Measurements from ENCODE around the gene SHMT2.

Gene SHMT2

DNA sequence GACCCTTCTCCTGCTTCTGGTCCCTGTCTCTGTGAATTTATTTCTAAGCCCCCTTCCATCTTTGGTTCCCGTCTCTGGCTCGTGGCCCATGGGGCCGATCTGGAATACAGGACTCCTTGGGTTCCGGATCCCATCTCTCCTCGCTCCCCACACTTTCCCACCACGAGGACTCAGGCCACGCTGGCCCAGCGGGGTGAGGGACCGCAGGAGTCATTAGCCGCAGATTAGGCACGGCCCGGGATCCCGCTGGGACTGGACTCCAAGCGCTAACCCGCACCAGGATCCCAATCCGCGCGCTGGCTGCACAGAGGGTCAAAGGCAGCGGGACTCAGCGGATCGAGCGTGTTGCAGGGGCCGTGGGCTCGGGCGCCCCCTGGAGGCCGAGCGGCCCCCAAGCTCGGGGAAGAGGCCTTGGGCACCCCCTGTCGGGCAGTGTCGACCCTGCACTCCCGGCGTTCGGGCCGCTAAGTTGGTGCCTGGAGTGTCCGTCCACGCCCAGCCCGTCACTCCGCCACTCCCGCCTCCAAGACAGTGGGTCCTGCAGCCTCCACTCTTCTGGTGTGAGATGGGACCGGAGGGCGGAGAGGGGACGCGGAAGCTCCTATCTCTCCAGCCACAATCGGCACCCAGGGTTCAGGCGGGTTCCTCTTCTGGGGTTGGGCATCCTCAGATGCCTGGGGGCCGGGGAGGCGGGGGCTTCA is 9.5 kb downstream of the SHMT2 start:
- peak; percentile 64 for DNase-seq (ENCODE audit: low read depth, low spot score)

DNA sequence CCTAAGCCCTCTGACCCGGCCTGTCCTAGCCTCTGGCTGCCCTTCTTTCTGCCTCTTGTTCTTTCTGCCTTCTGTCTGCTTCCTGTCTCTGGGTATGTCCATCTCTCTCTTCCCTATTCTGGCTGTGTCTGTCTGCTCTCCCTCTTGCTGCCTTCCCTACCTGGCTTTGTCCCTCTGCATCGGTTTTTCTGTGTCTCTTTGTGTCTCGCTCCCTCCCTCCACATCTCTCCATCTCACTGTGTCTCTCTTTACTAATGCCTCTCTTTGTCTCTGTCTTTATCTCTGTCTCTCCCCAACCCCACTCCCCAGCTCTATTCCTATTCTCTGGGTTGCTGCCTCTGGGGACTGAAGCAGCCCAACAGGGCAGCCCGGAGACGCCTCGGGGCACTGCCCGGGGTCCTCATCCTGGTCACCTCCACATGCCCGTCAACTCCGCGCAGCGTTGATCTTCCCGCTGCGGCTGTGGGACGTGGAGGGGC is 10.1 kb downstream of the SHMT2 start:
- DNase-seq (ENCODE audit: low read depth, low spot score), result no peak

DNA sequence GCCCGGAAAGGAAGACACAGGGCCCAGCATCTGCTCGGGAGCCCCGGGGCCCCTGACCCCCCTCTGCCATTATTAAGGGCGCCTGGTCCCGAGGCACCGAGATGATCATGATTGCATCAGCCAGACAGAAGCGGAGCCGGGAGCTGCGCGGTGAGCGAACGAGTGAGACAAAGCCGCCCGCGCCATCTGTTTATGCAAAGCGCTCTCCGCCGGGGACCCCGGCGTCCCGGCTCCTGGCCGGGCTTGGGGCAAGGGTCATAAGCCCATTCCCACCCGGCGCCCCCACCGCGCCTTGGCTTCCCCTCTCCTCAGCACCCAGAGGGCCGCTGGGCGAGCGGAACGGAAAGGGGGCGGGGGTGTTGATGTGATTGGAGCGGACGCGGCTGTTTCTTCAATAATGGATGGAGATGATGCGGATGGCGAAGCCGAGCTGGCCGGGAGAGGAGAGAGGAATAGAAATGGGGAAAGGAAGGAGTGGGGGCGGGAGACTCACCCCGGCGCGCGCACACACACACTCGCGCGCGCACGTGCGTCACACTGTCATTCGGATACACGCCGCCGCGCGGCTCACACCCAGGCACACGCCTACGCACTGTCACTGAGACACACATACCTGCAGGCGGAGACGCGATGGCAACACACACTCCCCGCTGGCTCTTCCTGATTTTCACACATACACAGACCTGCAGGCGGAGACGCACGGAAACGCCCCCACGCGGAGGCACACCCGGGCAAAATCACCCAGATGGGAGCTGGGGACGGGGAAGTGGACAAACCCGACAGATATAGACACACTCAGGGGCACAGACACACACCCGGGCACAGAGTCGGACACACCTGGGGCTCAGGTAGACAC is 10.8 kb downstream of the SHMT2 start:
- DNase-seq (ENCODE audit: low read depth, low spot score), result no peak

DNA sequence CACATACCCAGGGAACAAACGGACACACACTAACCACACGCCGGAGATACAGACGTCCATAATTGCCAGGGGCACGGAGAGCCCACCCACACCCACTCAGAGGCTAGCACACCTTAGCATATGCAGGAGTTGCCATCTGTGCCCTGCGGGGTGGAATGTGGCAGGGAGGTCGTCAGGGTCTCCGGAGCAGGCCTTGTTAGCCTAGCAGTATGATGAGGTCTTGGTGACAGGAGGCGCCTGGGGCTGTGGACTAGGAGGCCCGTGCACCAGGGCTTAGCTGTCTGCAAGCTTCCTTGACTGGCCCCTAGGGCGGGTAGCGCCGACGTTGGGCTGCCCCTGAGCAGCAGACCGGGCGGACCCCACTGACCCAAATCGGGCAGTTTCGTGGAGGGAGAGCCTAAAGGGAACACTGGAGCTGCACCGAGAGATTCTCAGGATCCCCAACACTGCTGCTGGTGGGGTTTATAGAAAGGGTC is 11.5 kb downstream of the SHMT2 start:
- no peak for DNase-seq (ENCODE audit: low read depth, low spot score)

DNA sequence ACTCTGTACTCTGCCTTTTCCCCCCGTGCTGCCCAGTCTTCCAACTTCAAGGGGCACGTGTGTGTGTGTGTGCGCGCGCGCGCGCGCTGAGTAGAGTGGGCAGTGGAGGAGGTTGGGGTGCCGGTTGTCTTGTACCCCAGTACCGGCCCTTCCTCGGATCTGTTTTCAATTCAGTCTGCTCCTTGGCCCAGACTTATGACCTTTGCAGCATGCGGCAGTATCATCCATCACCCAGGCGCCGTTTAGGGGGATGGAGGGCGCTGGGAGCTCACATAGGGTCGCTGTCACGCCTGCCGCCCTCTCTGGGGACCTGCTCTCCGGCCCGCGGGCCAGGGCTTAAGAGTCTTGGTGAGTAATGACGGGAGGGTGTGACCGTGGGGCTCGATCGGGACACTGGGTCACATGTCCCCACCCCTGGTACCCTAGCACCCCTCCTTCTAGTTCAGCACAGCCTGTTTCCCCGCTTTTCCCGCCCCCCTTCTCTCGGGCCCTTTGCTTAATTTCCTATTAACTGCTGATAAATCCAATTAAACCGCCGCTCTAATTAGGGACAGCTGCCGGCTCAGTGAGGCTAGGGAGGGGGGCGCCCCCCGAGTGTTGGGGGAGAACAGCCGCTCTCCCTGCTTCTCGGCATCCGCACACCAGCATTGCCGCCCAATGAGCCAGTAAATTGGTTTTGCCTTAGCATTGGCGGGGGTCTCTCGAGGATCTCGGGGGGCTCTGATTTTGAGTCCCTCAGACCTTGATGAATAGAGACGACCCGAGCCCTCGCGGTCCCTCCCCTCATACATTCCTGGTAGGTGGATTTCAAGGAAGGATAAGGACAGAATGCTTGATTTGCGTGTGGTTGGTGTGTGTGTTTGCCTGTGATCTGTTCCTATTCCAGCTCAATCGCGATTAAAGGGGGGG is 12.1 kb downstream of the SHMT2 start:
- no peak for DNase-seq (ENCODE audit: low read depth, low spot score)

DNA sequence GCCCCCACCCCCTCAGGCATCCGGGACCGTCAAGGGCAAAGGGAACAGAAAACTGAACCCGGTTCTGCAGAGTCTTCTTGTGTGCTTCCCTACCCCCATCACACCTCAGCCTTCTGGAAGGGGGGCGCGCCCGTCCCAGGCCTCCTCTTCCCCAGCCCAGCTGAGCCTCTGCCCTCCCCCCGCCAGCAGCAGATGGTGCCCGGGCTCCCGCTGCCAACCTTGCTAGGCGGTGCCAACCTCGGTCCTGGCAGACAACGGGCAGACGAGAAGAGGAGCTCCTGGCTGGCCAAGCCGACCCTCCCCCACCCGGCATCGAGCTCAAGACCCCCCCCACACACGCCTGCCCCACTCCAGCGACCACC is 12.8 kb downstream of the SHMT2 start:
- DNase-seq (ENCODE audit: low read depth, low spot score), result no peak

DNA sequence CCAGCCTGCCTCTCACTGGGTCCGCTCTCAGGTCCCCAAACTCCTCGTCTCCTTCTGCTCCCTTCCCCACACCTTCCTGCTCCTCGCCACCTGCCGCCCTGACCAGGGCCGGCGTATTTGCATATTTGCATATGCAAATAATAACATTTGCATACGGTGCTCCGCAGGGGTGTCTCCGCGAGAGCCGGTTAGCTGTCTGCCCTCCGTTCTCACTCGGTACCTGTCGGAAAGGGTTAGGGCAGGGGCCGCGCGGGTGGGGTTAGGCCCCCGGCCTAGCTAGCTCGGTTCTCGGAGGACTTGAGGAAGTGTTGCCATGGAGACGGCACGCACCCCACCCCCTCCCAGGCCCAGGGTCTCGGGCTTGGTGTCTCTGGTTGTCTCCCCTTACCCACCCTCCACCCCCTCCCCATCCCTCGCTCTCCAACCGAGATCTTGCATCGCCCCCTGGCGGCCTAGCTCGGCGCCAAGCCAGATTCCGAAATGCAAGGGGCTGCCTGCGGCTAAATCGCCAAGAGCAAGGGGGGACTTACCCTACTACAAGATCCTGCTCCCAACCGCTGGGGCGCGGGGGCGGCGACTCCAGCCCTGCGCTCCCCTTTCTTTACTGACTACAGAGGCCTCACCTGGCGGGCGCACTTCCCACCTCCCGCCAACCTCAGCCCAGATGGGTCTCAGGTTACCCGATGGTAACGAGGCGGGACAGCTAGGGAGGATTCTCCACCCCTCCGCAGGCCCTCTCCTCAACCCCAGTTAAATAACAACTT is 13.4 kb downstream of the SHMT2 start:
- DNase-seq (ENCODE audit: low read depth, low spot score), result no peak

DNA sequence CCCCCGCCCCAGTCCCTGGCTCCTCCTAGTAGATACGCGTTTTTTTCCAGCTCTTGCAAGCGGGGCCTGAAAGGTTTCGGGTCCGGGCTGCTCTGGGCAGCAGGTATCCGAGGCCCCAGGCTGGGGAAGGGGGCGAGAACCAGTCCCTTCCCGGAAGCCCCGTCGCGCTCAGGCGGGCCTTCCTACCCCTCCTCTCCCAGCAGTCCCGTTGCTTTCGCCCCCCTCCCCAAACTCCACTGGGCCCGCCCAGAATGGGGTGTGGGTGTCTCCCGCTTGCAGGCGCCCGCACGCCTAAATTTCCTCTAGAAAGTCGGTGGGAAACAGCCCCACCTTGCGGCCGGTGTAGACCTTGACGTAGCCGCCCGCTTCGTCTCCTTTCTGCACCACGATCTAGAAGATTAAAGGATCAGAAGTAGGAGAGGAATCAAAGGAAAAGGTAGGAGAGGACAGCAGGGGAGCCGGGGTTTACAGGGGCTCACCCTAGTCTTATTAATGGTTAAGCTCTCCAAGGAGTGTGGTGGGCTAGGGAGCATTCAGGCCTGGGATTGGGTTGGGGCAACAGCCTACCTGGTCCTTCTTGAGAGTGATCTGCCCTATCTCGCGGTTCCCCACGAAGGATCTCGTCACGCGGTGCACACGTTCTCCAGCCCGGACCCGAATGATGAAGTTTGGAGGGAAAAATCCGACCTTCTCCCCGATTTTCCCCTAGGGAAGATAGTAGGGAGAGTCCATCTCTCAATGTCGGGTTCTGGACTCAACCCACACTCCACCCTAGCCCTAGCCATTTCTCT is 14.2 kb downstream of the SHMT2 start:
- DNase-seq (ENCODE audit: low read depth, low spot score), result peak; percentile 52

DNA sequence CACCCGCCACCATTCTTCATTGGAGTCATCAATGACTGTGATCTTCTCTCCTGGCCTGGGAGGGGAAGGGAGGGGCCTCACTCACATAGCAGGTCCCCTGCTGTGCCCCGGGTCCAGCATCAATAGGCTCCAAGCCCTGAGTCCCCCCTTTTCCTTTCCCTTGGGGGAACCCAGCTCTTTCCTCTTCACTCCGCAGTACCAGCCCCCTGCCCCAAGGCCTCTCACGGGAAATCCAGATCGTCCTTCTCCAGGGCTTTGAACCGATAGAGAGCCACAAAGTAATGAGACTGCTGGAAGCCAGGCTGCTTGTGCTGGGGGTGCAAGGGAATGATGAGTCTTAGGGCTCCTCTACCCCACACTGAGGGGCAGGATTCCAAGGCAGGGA is 14.8 kb downstream of the SHMT2 start:
- no peak for DNase-seq (ENCODE audit: low read depth, low spot score)

DNA sequence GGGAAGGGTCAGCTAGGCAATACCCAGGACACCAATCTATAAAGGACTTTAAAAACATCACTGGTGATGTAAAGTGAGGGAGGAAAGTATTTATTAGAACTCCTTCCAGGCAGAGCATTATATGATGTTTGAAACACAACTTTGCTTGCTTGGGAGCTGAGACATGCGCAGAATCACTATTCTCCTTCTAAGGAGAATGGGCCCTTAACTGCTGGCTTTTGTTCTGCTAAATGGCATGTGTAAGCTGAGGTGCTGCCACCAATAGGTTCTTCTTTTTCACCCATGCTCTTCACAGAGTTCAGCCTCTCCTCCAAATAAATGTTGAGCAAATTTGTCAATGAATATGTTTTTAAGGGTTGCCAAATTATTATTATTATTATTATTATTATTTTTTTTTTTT is 17.5 kb downstream of the SHMT2 start:
- DNase-seq (ENCODE audit: low read depth, low spot score), result no peak

DNA sequence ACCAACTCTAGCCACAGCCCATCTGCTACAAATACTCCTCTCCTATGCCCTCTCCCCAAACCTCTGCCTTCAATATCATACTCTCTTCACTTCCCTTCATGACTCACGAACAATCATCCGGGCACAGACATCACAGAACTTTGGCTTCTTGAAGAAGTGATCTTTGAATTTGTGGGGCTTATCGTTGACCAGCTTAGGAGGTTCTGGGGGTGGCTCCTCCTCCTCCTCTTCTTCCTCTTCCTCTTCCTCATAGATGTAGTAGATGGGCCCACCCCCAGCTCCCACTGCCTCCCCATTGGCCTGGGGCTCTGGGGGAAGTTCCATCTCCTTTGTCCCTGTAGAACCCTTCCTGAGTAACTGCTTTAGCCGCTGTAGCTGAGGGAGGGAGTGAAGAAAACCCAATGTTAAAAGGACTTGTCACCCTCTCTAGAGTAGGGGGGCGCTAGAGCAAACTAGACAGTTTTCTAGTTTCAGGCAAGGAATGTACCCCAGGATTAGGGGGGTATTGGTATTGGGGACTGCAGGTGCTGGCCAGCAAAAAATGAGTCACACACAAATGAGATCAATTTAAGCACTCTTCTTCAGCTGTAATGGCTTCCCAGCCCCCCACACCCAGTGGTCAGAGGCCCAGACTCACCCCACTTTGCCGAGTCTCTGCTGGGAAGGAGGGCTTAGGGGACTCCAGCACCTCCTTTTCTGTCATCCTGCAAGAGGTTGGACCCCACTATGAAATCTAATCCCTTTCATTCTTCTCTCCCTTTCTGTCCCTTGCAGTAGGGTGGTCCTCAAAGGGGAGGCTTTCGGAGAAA is 19.6 kb downstream of the SHMT2 start:
- DNase-seq (ENCODE audit: low read depth, low spot score), result no peak

DNA sequence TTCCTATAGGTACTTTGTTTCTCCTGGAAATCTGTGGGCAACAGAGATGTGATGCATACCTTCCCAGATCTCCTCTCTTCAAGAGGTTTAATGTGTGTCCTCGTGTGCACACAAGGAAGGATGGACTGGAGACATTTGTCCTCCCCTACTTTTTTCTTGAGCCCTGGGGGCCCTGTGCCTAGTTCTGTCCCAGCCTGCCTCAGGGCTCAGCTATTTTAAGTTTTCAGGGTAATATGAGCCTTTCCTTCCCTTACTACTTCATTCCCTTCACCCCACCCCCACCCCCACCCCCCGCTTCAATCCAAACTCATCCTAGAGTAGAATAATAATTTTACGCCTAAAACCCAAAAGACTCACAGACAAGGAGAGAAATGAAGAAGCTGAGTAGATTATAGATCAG is 21.0 kb downstream of the SHMT2 start:
- no peak for DNase-seq (ENCODE audit: low read depth, low spot score)

DNA sequence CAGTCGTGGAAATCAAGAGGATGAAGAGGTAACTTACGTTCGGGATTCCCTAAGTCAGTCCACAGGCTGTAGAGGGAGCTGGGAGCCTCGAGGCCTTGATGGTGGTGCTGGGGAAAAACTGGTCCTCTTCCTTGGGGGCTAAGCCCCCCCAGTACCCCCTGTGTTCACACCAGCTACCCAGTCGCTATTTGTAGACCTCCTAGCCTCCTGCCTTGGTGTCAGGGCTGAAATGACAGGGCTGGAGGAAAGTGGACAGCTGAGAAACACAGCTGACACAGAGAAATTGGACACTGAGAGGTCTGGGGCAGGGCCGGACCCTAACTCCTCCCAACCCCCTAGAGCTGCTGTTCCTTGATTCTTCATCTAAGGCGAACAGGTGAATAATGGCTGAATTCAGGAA is 21.4 kb downstream of the SHMT2 start, which contains the start of gene STAC3:
TSS of gene STAC3 (minus strand) at position 232 of the 400 bp plus-strand sequence. CDS start 1,551 bp downstream, outside the sequence.
- no peak for DNase-seq (ENCODE audit: low read depth, low spot score)

DNA sequence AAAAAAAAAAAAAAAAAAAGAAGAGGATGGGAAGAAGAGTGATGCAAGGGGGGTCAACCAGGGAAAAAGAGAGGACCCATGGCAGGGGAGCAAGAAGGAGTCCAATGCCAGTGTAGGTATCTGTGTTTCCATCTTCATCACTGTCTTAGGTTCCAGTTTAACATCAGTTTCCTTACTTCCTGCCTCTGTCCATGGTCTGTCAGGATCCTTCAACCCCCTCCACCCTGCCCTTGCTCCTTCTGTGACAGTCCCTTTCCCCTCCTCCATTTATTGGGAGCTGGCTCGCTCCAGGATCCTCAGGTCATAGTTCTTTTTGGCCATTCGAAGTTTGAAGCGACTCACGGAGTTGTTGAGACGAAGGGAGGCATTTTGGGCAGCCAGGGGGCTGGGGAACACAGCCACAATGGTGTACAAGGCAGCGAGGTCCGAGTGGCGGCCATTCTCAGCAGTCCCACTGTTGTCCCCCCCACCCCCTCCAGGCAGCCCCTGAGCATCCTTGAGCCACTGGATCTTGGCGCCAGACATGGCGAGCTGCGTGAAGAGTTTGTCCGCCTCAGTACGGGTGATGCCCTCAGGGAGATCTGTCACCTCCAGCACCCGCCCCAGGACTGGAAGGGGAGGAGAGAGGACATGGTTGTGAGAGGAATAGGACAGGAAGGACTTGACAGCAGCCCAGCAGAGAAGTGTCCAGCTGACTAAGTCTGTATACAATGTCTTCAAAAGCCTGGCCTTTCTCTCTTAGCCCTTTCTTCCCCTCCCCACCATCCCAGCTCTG is 25.2 kb downstream of the SHMT2 start:
- no peak for DNase-seq (ENCODE audit: low read depth, low spot score)

DNA sequence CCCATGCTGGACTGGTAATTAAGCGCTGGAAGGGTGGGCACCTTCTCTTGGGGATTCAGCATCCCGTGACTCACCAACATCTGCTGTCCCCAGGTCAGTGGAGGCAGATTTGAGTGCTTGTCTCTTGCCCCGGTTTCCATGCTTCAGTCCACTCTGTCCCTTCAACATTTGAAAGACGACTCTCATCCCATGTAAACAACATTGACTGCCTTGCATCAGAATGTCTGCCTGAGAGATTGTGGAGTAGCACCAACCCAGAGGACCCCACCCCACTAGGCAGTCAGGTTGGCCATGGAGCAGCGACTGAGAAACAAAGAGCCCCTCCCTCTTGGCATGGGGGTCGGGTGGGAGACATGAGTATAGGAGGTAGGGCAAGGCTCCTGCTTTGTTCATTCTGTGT is 26.4 kb downstream of the SHMT2 start:
- no peak for DNase-seq (ENCODE audit: low read depth, low spot score)

DNA sequence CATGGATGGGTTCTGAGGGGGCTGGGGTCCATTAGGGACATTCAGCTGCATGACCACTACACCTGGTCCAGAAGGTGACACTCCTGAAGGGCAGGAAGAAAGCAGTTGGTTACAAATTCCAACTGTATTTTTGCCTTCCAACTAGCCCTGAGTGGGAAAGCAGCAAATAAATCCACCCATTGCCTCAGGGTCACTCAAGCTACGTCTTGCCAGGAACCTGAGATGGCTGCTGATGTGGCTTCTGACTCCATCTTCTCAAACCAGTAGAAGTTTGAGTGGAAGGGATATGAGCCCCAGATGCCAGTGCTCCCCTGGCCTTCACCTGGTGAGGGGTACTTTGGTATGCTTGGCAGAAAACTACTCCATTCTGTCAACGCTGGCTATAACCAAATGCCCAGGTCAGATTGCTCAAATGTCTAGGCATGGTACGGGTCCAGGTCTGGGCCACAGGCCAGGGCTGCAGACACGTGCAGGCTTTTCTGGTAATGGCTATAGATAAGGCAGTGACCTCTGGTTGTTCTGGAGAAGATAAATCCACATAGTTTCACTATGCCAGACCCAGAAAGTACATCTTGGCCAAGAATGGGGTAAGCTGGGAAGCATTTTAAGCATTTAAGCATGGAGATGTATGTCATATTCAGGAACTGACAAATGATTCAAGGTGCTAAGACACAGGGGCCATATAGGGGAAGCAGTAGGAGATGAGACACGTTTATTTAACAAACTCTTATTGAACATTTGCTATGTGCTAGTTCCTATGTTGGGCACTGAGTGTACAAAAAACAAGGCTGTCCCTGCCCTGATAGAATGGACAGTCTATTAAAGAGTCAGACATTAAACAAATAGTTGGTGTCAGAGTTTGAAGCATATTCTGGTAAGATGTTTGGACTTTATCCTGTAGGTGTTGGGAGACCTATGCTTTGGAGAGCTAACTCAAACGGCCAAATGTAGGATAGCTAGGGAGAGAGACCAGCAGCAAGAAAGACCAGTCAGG is 29.8 kb downstream of the SHMT2 start:
- no peak for DNase-seq (ENCODE audit: low read depth, low spot score)

DNA sequence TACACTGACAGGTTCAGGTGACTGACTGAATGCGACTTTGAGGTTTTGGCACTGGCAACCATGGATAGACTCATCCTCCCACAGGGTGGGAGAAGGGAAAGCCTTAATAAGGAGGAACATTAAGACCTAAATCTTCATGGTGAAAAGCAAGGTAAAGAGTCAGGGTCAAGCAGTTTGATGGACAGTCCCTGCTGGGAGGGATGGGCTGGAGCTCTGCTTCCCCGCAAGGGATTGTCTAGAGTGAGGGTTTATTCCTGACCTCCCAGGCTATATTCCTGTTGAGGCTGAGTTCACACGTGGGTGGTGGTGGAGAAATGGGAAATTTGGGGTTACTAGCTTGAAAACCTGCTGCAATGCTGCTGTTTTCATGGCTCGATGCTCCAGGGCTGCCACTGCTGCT is 30.9 kb downstream of the SHMT2 start:
- no peak for DNase-seq (ENCODE audit: low read depth, low spot score)
